Measurements from ENCODE around the gene MEDAG.
"Not testable (repeated sequence)": the region's sequence is repeated elsewhere in the genome, so short reads cannot be mapped to it uniquely, and the experiment has no call there.

MEDAG gene

GRCh38 chr13:30910676-30911075 lies 4.6 kb downstream of the MEDAG start:
- DNase-seq, result no peak

DNA sequence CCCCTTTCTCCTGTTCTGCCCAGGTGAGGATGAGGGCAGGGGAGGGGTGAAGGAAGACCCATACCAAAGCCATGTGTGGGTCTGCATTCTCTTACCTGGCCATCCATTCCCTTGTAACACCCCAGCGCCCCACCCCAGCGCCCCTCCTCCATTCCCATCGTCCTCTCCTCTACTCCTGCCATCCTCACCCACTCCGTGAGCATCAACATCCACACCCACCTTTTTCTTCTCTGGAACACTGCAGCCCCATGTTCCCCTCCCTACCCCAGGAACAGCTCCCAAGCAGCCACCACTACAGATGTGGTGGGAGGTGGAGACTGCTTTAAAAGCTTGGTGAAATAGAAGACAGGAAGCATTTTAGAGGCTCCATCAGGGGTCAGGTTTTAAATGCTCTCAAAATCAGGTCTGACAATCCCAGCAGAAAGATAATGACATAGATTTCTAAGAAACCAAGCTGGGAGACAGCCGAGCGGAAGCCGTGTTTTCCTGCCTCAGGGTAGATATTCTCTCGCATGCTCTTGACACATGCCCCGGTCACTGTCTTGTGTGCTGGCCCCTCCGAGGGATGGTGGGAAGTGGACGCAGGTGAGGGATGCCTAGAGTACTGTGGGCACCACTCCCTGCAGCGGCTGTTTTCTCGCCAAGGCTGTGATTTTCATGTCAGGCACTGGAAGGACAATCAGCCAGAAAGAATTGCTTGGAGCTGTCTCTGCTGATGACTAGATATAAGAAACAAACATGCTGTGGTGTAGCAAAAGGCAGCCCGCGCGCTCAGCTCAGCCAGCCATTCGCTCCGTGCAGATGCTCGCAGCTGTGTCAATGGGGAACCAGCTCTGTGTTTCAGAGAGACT lies 9.8 kb downstream of the MEDAG start:
- DNase-seq, result no peak

DNA sequence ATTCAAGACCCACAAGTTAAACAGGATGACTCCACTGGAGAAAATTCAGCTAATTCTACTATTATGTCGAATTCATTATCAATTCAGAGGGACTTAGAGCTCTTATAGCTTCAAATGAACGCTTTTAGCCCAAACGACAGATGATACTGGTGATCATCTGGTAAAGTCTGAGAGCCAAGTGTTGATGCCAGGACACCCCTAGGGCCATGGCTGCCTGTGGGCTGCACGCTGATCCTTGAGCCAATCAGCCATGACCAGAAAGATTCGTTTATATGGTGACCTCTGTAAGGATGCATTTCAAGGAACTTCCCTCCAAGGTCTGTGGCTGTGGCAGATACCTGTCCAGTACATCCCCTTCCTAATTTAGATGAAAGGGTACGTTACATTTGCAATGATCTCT lies 10.9 kb downstream of the MEDAG start:
- DNase-seq, result no peak

DNA sequence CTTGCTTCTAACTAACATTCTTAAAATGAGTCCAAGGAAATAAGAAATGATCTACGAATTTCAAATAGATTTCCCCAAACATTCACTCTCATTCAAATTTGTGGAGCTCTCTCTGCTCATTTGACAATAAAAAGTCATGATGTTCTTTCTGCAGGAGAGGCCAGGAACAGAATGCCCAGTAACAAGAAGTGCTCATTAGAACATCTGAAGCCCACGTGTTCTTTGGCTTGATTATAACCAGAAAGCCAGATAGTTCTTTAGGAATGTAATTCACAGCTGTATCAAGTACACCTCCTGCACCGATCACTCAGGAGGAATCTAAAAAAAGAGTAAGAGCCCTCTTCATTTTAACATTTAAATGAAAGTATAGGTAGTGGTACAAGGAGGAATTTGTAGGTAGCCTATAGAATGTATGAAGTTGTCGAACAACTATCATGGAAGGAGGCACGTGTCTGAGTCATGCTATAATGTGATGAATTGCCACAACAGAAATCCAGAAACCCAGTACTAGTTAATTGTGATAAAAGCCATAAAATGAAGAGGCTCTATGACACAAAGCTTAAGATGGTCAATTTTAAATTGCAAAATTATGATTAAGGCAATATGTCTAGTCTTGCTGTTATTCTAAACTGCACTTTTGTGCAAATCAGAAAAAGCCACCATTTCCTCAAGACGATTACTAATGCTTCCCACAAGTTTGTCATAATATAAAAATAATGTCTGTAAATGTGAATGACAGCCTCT lies 12.8 kb downstream of the MEDAG start:
- DNase-seq, result no peak

- no peak for DNase-seq
Measured at GRCh38 chr13:30920162-30920909, 14.3 kb downstream of the MEDAG start.

GRCh38 chr13:30923418-30923817 lies 17.3 kb downstream of the MEDAG start:
- no peak for DNase-seq

- DNase-seq, result no peak
Measured at GRCh38 chr13:30924721-30925120, 18.6 kb downstream of the MEDAG start.

DNA sequence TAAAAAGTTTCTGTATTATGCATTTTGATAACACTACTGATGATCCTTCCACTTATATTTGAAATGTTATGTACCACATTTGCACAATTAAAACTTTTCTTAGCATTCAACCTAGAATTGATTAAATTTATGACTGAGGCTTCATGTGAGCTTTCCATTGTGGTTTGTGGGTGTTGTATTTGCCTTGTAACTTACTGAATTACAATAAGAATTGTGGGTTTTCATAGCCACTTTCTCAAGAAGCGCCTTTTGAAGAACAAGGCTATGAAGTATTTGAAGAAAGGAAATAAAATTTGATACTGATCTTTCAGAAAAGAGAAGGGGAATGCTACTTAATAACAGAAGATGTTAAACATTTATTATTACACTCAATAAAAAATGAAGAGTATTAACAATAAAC lies 19.4 kb downstream of the MEDAG start:
- DNase-seq, result no peak

GRCh38 chr13:30926781-30927180 lies 20.7 kb downstream of the MEDAG start:
- no peak for DNase-seq

- not testable (repeated sequence) for DNase-seq
Measured at GRCh38 chr13:30927188-30927587, 21.1 kb downstream of the MEDAG start.

GRCh38 chr13:30927595-30927994 lies 21.5 kb downstream of the MEDAG start:
- no peak for DNase-seq

DNA sequence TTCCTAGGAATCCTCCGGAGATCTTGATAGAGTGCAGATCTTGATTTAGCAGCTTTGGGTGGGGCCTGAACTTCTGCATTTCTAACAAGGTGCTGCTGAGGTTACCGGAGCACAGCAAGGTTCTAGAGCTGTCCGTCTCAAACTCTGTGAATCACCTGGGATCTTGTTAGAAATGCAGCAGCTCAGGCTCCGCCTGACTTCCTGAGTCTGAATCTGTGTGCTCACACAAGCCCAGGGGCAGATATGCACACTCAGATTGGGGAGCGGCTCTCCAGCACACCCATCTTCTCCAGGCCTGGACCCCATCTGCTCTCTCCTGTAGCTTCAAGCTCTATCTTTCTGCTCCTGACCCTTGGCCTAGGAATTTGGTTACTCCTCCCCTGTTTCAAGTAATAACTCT lies 22.9 kb downstream of the MEDAG start:
- DNase-seq, result no peak

DNA sequence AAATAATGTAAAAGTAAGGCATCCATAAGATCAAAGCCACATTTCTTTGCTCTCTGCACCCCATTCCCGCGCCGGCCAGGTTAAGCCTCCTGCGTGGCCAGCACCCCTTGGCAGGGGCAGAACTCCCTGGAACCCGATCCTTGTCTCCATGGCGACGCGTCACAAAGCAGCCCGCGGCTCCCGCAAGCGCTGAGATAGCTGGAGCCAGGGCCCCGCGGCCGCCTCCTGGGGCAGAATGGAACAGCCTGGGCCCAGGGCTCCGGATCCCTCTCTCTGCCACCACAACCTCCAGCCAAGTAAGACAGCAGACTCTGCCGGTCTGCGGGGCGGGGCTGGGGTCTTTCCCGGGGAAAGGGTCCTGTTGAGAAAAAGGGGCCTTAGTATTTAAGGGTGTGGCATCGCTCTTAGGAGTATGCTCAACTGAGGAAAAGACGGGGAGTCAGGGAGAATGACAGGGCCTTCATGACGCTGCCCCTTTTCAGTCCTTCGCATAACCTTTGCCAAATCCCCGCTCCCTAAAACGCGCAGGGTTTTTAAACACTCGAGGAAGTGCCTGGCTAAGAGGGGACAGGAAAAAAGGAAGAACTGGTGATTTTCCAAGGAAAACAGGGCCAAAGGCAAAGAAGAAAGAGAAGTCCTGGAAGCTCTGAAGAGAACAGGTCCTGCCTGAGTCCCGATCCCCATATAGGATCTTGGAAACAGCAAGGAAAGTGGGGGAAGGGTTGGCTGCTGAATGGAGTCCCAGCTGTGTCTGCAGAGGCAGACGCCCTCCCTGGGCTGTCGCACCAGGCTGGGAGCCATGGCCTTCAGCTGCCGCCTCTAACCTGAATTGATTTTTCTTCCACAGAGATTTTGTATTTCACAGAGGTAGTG lies 26.6 kb downstream of the MEDAG start, which contains the start of gene TEX26:
TSS of gene TEX26 (plus strand) at position 176 of the 873 bp plus-strand sequence. CDS start at position 236, 60 bp downstream.
- DNase-seq, result no peak

DNA sequence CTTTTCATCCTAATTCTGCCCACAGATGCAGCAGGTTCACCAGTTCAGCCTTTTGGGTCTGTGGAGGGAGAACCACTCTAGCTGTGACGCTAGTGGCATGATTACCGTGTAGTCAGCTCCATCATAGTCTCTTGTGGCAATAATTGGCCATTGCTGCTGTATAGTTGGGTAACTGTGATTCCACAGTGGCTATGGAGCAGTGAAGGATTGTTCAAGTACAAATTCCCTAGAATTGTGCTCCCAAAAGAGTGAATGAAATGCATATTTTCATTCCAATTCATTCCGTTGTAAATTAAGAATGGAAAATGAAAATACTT lies 27.2 kb downstream of the MEDAG start:
- no peak for DNase-seq

DNA sequence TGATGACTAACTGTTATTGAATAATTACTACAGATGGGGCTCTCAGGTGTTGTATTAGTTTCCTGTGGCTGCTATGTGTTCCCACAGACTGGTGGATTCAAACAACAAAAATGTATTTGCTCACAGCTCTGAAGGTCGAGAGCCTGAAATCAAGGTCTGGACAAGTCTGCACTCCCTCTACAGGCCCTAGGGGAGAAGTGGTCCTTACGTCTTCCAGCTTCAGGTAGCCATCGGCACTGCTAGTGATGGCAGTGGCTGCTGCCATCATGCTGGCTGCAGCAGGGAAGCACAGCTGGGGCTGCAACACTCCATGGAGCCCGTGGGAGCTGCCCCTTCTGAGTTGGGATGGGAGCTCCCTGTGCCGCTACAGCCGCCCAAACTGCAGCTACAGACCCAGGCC lies 28.3 kb downstream of the MEDAG start:
- DNase-seq, result no peak

DNA sequence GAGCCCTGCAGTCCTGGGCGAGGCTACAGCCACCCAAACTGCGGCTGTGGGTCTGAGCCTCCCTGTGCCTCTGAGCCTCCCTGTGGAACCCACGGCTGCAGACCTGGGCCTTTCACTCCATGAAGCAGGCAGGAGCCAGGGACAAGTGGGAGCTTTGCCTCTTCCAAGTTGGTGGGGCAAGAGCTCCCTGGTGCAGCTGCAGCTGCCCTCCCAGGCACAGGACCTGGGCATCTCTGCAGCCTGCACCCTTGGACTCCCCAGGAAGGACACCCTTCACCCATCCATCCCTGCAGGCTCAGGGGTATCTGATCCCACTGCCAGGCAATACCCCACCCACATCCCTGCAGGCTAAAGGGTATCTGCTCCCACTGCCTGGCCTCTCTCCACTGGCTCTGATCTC lies 28.7 kb downstream of the MEDAG start:
- no peak for DNase-seq

DNA sequence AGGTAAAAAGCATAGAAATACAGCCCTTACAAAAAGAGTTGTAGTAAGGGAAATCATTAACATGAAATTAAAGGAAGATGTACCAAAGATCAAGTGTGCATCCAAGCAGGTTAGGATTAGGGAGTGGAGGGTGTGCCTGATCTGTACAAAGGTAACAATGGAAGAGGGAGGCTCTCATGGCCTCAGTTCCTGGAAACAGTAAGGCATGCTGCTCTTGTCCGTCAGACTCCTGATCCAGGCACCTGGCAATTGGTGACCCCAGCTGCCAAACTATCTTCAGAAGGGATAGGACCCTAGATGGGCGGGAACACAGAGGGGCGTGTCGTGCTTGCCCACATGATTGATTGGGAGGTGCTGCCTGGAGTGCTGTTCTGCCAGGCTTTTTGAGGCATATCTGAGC lies 30.9 kb downstream of the MEDAG start:
- no peak for DNase-seq

DNA sequence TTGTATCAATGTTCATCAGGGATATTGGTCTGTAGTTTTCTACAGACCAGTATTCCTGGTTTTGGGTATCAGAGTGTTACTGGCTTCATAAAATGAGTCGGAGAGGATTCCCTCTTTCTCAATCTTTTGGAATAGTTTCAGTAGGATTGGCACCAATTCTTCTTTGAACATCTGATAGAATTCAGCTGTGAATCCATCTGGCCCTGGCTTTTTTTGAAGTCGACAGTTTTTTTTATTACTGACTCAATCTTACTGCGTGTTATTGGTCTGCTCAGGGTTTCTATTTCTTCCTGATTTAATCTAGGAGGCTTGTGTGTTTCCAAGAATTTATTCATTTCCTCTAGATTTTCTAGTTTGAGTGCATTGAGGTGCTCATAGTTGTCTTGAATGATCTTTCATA lies 37.8 kb downstream of the MEDAG start:
- no peak for DNase-seq

DNA sequence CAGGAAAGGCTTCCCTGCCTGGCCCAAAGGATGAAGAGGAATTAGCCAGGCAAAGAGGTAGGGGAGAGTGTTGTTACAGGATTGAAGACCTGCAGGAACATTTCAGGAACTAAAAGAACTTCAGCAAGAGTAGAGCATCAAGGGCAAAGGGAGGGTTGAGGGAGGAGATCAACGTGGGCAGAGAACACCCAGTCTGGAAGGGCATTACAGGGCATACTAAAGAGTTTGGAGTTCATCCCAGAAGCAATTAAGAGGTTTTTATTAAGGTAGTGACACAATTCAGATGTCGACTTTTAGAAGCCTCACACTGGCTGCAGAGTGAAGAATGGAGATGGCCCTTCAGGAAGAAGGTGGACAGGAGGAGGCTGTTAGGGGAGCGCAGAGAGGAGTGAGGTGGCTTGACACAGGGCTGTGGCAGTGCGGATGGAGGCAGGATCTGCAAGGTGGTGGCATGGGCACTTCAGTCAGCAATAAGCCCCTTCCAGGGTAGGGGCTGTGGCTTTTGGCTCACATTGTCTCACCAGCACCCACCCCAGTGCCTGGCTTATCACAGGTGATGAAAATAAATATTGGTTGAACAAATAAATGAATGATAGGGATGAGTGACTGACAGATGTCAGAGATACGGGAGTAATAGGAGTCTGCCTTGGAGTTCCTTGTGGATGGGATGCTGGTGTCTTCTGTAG lies 51.3 kb downstream of the MEDAG start:
- no peak for DNase-seq

DNA sequence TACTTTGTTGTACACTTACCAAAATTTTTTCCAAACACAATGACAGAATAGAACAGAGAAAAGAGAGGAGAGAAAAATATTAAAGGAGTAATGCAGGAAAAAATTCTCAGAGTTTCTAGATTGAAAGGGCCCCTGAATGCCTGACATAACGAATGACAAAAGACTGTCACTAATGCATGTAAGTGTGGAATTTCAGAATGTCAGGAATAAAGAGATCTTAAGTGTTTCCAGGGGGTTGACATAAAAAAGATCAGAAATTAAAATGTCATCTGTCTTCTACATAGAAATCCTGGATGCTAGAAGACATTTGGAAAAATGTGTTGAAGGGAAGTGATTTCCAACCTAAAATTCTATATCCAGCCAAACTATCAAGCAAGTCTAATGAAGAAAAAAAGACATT lies 53.6 kb downstream of the MEDAG start:
- DNase-seq, result no peak

GRCh38 chr13:30963791-30964190 lies 57.7 kb downstream of the MEDAG start:
- peak; percentile 16 for DNase-seq

DNA sequence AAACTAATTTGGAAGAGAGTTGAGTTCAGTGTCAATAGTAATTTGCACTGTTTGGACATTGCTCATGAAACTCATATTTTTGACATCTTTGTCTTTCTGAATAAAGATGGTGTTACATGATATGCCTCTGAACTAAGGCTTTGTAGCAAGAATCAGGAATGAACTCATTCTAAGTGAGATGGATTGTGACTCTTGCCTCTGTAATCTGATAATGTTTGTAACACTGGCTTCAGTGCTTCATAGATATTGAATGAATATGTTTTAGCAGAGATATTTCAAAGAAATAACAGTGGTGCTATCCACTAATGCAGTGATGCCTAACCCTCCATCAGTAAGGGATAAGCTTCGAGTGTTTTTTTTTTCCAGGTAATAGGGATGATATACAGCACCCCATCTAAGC lies 59.3 kb downstream of the MEDAG start:
- DNase-seq, result no peak

Measured in NCI-H2029 (cell line).